HUES6 (cell line): ENCODE results near the gene KCND2.

ENCODE experiments used
- H3K27ac ChIP-seq: 2 replicates; pipeline ENCODE4 v1.7.0; 2013; ENCODE audit warnings: low read depth, mild to moderate bottlenecking, low read length, inconsistent platforms
- H3K27me3 ChIP-seq: 2 replicates; pipeline ENCODE4 v1.6.1; 2013; ENCODE audit warnings: low read length; ENCODE audit not compliant: control insufficient read depth, insufficient read depth
- H3K36me3 ChIP-seq: 2 replicates; pipeline ENCODE4 v1.6.1; 2013; ENCODE audit warnings: low read length; ENCODE audit not compliant: control insufficient read depth, insufficient read depth
- H3K4me1 ChIP-seq: 2 replicates; pipeline ENCODE4 v1.6.1; 2013; ENCODE audit warnings: low read length; ENCODE audit not compliant: control insufficient read depth, insufficient read depth
- H3K4me3 ChIP-seq: 2 replicates; pipeline ENCODE4 v1.5.1; 2013; ENCODE audit warnings: low read depth, low read length
- H3K9ac ChIP-seq: one replicate; pipeline ENCODE4 v1.6.1; 2013; ENCODE audit warnings: mild to moderate bottlenecking, low read length
- H3K9me3 ChIP-seq: 2 replicates; pipeline ENCODE4 v1.6.1; 2013; ENCODE audit warnings: low read depth, low read length; ENCODE audit not compliant: control insufficient read depth, insufficient read depth

Gene KCND2

DNA sequence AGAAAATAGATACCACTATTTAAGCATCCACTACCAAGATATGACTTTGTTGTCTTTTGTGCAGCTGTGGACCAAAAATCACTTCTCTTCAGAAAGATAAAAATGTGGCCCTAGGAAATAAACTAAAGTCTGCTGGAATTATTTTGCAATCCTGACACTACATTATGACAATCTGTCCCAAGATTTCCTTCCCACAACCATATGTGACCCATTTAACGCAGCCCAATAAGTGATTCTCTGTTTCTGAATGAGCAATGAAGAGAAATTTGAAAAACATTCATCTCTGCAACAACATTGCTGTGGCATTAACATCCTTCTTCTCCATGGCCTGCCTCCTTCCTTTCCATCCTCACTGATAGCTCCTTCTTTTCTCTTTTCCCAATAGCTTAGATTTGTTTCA, 373.0 kb downstream of the KCND2 start:
- no peaks in the 10 kb centered on the region for H3K4me1 ChIP-seq
- no peak overlapping the region for H3K27ac ChIP-seq
- H3K9me3 ChIP-seq, result no peaks in the 10 kb centered on the region
- H3K27me3 ChIP-seq, result no peaks in the 10 kb centered on the region
- H3K36me3 ChIP-seq, result no peaks in the 10 kb centered on the region
- no peak overlapping the region for H3K9ac ChIP-seq
- H3K4me3 ChIP-seq, result no peak overlapping the region

DNA sequence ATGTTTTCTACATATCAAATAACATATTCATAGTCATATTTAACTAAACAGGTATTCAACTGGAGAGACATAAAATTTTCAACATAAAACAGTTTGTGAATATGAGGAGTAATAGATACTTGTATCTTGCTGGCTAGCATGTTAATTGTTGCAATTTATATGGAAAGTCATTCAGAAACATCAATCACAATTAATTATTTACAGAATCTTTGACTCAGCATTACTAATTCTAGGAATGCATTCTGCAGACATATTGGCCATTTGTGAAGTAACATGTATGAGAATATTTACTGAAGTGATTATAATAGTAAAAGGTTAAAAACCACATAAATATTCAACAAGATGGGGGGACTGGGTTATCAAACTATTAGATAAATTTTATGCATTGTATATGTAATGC, 381.3 kb downstream of the KCND2 start:
- Histone ChIP-seq H3K27ac (no peak overlapping the region), H3K9ac (no peak overlapping the region), H3K27me3 (no peaks in the 10 kb centered on the region), H3K4me1 (no peaks in the 10 kb centered on the region), H3K4me3 (no peak overlapping the region), H3K36me3 (no peaks in the 10 kb centered on the region), H3K9me3 (peaks cover 13% of the 10 kb centered on the region)

GRCh38 chr7:120658516-120658915, 385.5 kb downstream of the KCND2 start:
- Histone ChIP-seq H3K4me3 (no peak overlapping the region), H3K9me3 (no peaks in the 10 kb centered on the region; the same call in 1 of the 2 replicates), H3K27me3 (no peaks in the 10 kb centered on the region), H3K4me1 (no peaks in the 10 kb centered on the region), H3K9ac (no peak overlapping the region), H3K27ac (no peak overlapping the region), H3K36me3 (no peaks in the 10 kb centered on the region)

DNA sequence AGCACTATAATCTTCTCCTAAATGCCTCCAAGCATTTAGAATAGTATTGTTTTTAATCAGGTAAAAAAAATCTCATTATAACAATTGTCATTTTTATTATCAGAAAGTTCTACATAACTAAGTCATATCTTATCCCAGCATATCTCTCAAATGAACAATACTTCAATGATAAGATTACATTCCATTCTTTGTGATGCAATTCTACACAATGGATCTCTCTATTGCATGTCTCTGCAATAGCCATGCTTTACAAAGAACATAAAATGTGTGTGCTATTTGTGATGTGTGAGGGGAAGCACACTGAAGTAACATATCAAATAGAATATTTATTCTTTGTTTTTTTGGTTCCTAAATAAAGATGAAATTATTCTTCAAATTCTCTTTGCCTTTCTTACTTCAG, 389.3 kb downstream of the KCND2 start:
- H3K27ac ChIP-seq, result no peak overlapping the region
- H3K27me3 ChIP-seq, result no peaks in the 10 kb centered on the region
- no peak overlapping the region for H3K9ac ChIP-seq
- H3K4me1 ChIP-seq, result no peaks in the 10 kb centered on the region
- H3K4me3 ChIP-seq, result no peak overlapping the region
- H3K36me3 ChIP-seq, result no peaks in the 10 kb centered on the region
- H3K9me3 ChIP-seq, result no peaks in the 10 kb centered on the region

- Histone ChIP-seq H3K27me3 (no peaks in the 10 kb centered on the region), H3K9ac (no peak overlapping the region), H3K4me3 (no peak overlapping the region), H3K9me3 (no peaks in the 10 kb centered on the region), H3K27ac (no peak overlapping the region), H3K36me3 (no peaks in the 10 kb centered on the region), H3K4me1 (no peaks in the 10 kb centered on the region)
Measured at GRCh38 chr7:120665068-120665467, 392.1 kb downstream of the KCND2 start.

GRCh38 chr7:120675076-120675475, 402.1 kb downstream of the KCND2 start:
- H3K36me3 ChIP-seq, result no peaks in the 10 kb centered on the region
- no peaks in the 10 kb centered on the region for H3K27me3 ChIP-seq
- H3K9ac ChIP-seq, result no peak overlapping the region
- H3K4me3 ChIP-seq, result no peak overlapping the region
- H3K27ac ChIP-seq, result no peak overlapping the region
- no peaks in the 10 kb centered on the region for H3K9me3 ChIP-seq
- H3K4me1 ChIP-seq, result no peaks in the 10 kb centered on the region

GRCh38 chr7:120677535-120677934, 404.6 kb downstream of the KCND2 start:
- H3K36me3 ChIP-seq, result no peaks in the 10 kb centered on the region
- H3K4me3 ChIP-seq, result no peak overlapping the region
- H3K9me3 ChIP-seq, result no peaks in the 10 kb centered on the region
- no peak overlapping the region for H3K9ac ChIP-seq
- no peak overlapping the region for H3K27ac ChIP-seq
- no peaks in the 10 kb centered on the region for H3K4me1 ChIP-seq
- no peaks in the 10 kb centered on the region for H3K27me3 ChIP-seq

GRCh38 chr7:120680985-120681384, 408.0 kb downstream of the KCND2 start:
- no peak overlapping the region for H3K9ac ChIP-seq
- no peak overlapping the region for H3K27ac ChIP-seq
- no peaks in the 10 kb centered on the region for H3K27me3 ChIP-seq
- H3K4me1 ChIP-seq, result no peaks in the 10 kb centered on the region; the same call in 1 of the 2 replicates
- no peaks in the 10 kb centered on the region for H3K9me3 ChIP-seq
- H3K4me3 ChIP-seq, result no peak overlapping the region
- H3K36me3 ChIP-seq, result no peaks in the 10 kb centered on the region

DNA sequence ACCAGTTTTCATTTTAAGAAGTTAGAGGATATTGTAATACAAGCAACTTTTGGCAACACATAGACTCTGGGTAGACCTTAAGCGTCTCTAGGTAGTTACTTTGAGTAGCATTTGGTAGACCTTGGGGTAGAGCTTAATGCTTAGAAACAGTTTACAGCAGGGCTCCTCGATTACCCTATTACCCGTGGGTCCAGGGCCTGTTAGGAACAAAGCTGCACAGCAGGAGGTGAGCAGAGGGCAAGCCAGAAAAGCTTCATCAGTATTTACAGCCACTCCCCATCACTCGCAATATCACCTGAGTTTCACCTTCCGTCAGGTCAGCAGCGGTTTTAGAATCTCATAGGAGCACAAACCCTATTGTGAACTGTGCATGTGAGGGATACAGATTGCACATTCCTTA, 411.5 kb downstream of the KCND2 start:
- Histone ChIP-seq H3K27ac (no peak overlapping the region), H3K4me3 (no peak overlapping the region), H3K36me3 (no peaks in the 10 kb centered on the region), H3K9ac (no peak overlapping the region), H3K27me3 (no peaks in the 10 kb centered on the region), H3K4me1 (no peaks in the 10 kb centered on the region; the same call in 1 of the 2 replicates), H3K9me3 (no peaks in the 10 kb centered on the region)

DNA sequence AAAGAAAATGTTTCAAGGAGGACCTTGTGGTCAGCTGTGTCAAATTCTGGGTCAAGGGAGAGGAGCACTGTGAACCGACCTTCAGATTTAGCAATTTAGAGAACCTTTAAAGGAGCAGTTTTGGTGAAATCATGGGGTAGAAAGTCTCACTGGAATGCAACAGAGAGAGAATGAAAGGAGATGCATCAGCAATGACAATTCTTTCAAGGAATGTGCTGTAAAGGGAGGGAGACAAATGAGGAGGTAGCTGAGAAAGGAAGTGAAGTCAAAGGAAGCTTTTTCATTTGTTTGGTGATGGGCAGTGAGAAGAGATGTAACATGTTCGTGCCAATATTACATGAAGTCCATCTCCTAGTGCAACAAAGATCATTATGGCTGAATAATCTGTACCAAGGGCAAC, 418.9 kb downstream of the KCND2 start:
- Histone ChIP-seq H3K4me1 (peaks cover 5% of the 10 kb centered on the region; the same call in 1 of the 2 replicates), H3K9ac (no peak overlapping the region), H3K9me3 (peaks cover 5% of the 10 kb centered on the region; the same call in 1 of the 2 replicates), H3K36me3 (no peaks in the 10 kb centered on the region), H3K27ac (no peak overlapping the region), H3K27me3 (no peaks in the 10 kb centered on the region), H3K4me3 (no peak overlapping the region)

DNA sequence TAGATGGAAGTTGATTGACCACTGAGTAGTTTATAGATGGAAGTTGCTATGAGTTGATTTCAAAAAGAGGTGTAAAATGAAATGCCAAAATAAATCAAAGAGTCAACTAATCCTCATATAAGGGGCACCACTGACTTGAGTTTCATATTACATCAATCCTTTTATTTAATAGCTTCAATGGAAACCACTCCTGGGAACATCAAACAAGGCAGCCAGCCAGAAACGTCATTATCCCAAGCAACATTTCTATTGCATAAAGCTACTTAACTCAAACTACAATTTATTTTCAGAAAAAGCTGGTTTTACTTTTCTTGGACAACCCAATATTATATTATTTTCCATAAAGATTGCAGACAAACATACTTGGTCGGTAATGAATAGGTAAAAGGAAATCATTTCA, 422.9 kb downstream of the KCND2 start:
- Histone ChIP-seq H3K27ac (no peak overlapping the region), H3K9ac (no peak overlapping the region), H3K36me3 (no peaks in the 10 kb centered on the region), H3K4me1 (peaks cover 5% of the 10 kb centered on the region; the same call in 1 of the 2 replicates), H3K9me3 (peaks cover 5% of the 10 kb centered on the region; the same call in 1 of the 2 replicates), H3K27me3 (no peaks in the 10 kb centered on the region), H3K4me3 (no peak overlapping the region)

DNA sequence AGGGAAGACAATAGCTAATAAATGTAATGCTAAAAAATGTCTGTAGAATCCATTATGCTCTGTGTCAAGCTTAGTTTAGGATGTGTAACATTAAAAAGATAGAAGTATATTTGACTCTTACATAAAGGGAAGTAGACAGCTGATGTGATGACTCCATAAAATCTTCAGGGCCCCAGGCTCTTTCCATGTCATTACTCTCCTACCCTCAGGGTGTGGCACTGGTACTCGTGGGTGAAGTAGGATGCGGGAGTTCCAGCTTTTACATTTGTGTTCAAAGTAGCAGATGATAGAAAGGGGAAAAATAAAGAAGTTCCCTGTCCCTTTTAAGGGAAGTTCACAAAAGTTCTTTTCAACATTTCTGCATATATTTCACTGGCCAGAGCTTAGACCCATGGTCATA, 427.8 kb downstream of the KCND2 start:
- H3K4me1 ChIP-seq, result no peaks in the 10 kb centered on the region
- no peaks in the 10 kb centered on the region for H3K27me3 ChIP-seq
- no peak overlapping the region for H3K27ac ChIP-seq
- peaks cover 5% of the 10 kb centered on the region; the same call in 1 of the 2 replicates for H3K9me3 ChIP-seq
- no peaks in the 10 kb centered on the region for H3K36me3 ChIP-seq
- H3K9ac ChIP-seq, result no peak overlapping the region
- H3K4me3 ChIP-seq, result no peak overlapping the region
